ENCODE measurements around the gene ITFG1. TPM values are rescaled to one million over a fixed set of nuclear protein-coding genes. Genes with fewer than 3 reads are reported as not detected.

The ITFG1 gene
- 10 to 100 TPM; 27.9 to 28.8 TPM for total RNA-seq

DNA sequence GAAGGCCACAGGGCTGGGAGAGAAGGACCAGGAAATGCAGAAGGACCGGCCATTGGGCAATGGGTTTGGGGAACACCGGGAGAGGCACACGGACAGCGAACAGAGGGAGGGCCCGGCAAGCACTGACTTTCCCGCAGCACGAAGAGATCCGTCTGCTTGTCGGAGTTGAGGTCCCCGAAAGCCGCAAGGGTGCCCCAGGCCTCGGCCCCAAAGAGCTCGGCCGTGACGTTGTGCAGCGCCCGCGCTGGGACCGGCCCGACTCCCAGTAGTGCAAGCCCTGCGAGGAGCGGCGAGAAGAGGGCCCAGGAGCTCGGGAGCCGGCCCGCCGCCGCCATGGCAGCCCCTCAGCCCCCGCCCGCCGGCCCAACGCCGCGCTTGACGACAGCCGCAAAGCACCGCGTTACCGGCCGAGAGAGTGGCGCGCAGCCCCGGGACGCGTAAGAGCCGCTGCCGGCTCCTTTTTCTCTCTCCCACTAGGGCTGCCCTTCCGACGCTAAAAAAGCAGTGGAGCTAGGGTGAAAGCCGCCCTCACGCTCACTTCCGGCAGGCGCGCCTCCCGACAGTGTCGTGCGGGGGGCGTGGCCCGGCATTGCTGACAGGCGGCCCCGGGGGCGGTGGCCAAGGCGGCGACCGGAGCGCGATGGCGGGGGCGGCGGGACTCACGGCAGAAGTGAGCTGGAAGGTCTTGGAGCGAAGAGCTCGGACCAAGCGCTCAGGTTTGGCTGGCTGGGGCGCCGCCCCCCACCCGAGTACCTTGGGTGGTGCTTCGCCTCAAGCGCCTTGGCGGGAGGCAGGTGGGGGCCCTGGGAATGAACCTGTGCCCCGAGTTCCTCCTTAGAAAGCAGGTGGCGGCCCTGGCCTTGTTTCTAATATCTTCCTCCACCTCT lies at the start of gene ITFG1, which contains the start of gene PHKB:
TSS of gene ITFG1 (minus strand) at position 353 of the 887 bp plus-strand sequence. CDS start at position 335, 18 bp downstream.
TSS of gene PHKB (plus strand) at position 621 of the 887 bp plus-strand sequence. CDS start at position 641, 20 bp downstream.
- Mint-ChIP-seq H3K9me3 (no peaks in the 10 kb centered on the region), H3K36me3 (ENCODE audit: low read depth) (peaks cover 21% of the 10 kb centered on the region), H3K4me3 (peak within 1 kb of the TSS; percentile 95), H3K27ac (peak within 1 kb of the TSS; percentile 93), H3K4me1 (peaks cover 52% of the 10 kb centered on the region), H3K27me3 (no peaks in the 10 kb centered on the region)
- peak; percentile 96 for DNase-seq
- ChIA-PET POLR2A (interaction anchor here (0.7 to 2.6 kb wide), 15 partner anchors 8 to 577 kb away, joined by 3 to 20 read pairs (median 4); partner anchors contain the start of genes DNAJA2, GPT2 and NETO2), CTCF (interaction anchor here (1.0 to 4.4 kb wide), 5 partner anchors 12 to 423 kb away, joined by 3 to 38 read pairs (median 3); partner anchors contain the start of gene NETO2)

- POLR2A ChIA-PET: interaction anchor here (1.2 kb wide), 1 partner anchor 9 kb away, joined by 3 read pairs; no protein-coding TSS in a partner anchor
- no peaks in the 10 kb centered on the region for H3K27me3 Mint-ChIP-seq
- no peak overlapping the region for H3K27ac Mint-ChIP-seq
- no peak for DNase-seq
- H3K4me1 Mint-ChIP-seq: no peaks in the 10 kb centered on the region
- CTCF ChIA-PET: no interaction called here
- no peaks in the 10 kb centered on the region for H3K9me3 Mint-ChIP-seq
- no peak overlapping the region for H3K4me3 Mint-ChIP-seq
- H3K36me3 Mint-ChIP-seq (ENCODE audit: low read depth): peaks cover 39% of the 10 kb centered on the region
These were observed 46.8 kb upstream of the ITFG1 start for GRCh38 chr16:47507701-47508100.

GRCh38 chr16:47506800-47507199 lies 45.9 kb upstream of the ITFG1 start:
- Mint-ChIP-seq H3K4me3 (no peak overlapping the region), H3K36me3 (ENCODE audit: low read depth) (peaks cover 38% of the 10 kb centered on the region), H3K4me1 (no peaks in the 10 kb centered on the region), H3K27ac (no peak overlapping the region), H3K9me3 (no peaks in the 10 kb centered on the region), H3K27me3 (no peaks in the 10 kb centered on the region)
- CTCF ChIA-PET: no interaction called here
- POLR2A ChIA-PET: interaction anchor here (1.2 kb wide), 1 partner anchor 10 kb away, joined by 3 read pairs; no protein-coding TSS in a partner anchor
- no peak for DNase-seq

GRCh38 chr16:47504599-47504998 lies 43.7 kb upstream of the ITFG1 start:
- no peak for DNase-seq
- Mint-ChIP-seq H3K36me3 (ENCODE audit: low read depth) (peaks cover 46% of the 10 kb centered on the region), H3K9me3 (no peaks in the 10 kb centered on the region), H3K4me3 (no peak overlapping the region), H3K4me1 (no peaks in the 10 kb centered on the region), H3K27me3 (no peaks in the 10 kb centered on the region), H3K27ac (no peak overlapping the region)
- ChIA-PET CTCF (no interaction called here), POLR2A (no interaction called here)

DNA sequence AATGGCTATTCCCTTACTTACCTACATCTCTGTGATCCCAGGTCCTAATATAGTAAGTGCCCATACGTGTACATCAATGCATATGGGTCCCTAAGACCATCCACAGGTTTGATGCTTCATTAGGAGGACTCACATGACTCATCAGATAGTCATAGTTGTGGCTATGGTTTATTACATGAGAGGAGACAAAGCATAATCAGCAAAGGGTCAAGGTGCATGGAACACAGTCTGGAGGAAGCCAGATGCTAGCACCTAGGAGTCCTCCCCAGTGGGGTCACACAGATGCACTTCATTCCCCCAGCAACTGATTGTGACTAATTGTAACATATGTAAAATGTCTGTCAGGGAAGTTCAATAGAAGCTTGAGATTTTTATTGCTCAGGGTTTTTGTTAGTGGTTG lies 43.1 kb upstream of the ITFG1 start:
- Mint-ChIP-seq H3K27me3 (no peaks in the 10 kb centered on the region), H3K9me3 (no peaks in the 10 kb centered on the region), H3K4me1 (no peaks in the 10 kb centered on the region), H3K36me3 (ENCODE audit: low read depth) (peaks cover 48% of the 10 kb centered on the region), H3K27ac (no peak overlapping the region), H3K4me3 (no peak overlapping the region)
- CTCF ChIA-PET: no interaction called here
- no peak for DNase-seq
- POLR2A ChIA-PET: no interaction called here

- no peaks in the 10 kb centered on the region for H3K4me1 Mint-ChIP-seq
- H3K27ac Mint-ChIP-seq: no peak overlapping the region
- H3K27me3 Mint-ChIP-seq: no peaks in the 10 kb centered on the region
- DNase-seq: no peak
- no peak overlapping the region for H3K4me3 Mint-ChIP-seq
- H3K9me3 Mint-ChIP-seq: no peaks in the 10 kb centered on the region
- peaks cover 45% of the 10 kb centered on the region for H3K36me3 Mint-ChIP-seq (ENCODE audit: low read depth)
- POLR2A ChIA-PET: no interaction called here
- CTCF ChIA-PET: no interaction called here
These were observed 38.9 kb upstream of the ITFG1 start for GRCh38 chr16:47499700-47500264.

DNA sequence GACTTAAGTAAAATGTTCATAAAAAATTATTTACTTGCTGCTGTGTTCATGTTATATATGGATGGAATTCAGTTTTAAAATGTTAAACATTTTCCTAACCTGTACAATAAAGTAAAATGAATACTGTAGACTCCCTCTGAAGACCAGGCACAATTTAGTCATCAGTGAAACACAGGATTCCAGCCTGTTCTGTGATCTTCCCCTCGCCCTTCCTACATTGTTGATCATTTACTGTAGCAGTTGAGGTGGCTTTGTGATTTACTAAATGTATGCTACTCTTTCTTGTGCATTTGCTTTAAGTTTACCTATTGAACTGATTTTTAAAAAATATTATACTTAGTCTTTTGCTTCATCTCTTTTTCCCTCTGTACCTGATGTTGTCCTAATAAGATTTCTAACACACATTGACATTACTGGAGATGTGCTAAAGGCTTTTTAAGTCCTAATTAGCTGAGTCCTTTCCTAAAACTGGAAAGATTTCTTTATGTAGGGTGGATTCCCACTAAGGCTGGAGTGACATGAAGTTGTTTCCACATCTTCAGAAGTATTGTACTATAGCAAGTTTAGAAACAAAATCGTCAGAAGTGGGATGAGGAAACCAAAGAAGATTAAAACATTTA lies 38.3 kb upstream of the ITFG1 start:
- Mint-ChIP-seq H3K27ac (no peak overlapping the region), H3K27me3 (no peaks in the 10 kb centered on the region), H3K4me3 (no peak overlapping the region), H3K9me3 (no peaks in the 10 kb centered on the region), H3K4me1 (no peaks in the 10 kb centered on the region), H3K36me3 (ENCODE audit: low read depth) (peaks cover 39% of the 10 kb centered on the region)
- ChIA-PET POLR2A (no interaction called here), CTCF (no interaction called here)
- DNase-seq: no peak

GRCh38 chr16:47493381-47494337 lies 32.8 kb upstream of the ITFG1 start:
- Mint-ChIP-seq H3K36me3 (ENCODE audit: low read depth) (peaks cover 28% of the 10 kb centered on the region), H3K4me1 (peaks cover 3% of the 10 kb centered on the region), H3K27me3 (no peaks in the 10 kb centered on the region), H3K9me3 (peaks cover 14% of the 10 kb centered on the region), H3K4me3 (no peak overlapping the region), H3K27ac (no peak overlapping the region)
- no peak for DNase-seq
- POLR2A ChIA-PET: no interaction called here
- CTCF ChIA-PET: interaction anchor here (0.8 kb wide), 1 partner anchor 14 kb away, joined by 3 read pairs; no protein-coding TSS in a partner anchor

- H3K27me3 Mint-ChIP-seq: no peaks in the 10 kb centered on the region
- H3K9me3 Mint-ChIP-seq: peaks cover 20% of the 10 kb centered on the region
- peaks cover 3% of the 10 kb centered on the region for H3K4me1 Mint-ChIP-seq
- peaks cover 29% of the 10 kb centered on the region for H3K36me3 Mint-ChIP-seq (ENCODE audit: low read depth)
- POLR2A ChIA-PET: no interaction called here
- CTCF ChIA-PET: no interaction called here
- DNase-seq: no peak
- no peak overlapping the region for H3K4me3 Mint-ChIP-seq
- H3K27ac Mint-ChIP-seq: no peak overlapping the region
These were observed 31.8 kb upstream of the ITFG1 start for GRCh38 chr16:47492428-47493377.

DNA sequence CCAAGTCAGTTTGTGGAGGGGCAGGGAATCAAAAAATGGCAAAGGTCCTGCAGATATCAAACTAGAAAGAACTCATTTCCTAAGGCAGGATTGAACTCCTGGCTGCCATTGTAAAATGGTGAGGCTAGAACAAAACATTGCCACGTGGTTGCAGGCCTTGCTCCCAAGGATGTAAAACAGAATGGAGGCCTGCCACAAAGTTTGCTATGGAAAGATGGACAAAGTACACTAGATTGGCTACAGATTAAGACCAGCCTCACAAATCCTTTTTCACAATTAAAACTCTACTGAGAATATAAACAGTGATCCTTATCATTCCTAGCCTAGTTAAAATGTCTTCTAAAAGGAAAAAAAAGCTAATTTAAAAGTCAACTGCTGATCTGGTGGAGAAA lies 31.2 kb upstream of the ITFG1 start:
- no peak overlapping the region for H3K27ac Mint-ChIP-seq
- peaks cover 20% of the 10 kb centered on the region for H3K9me3 Mint-ChIP-seq
- no peaks in the 10 kb centered on the region for H3K27me3 Mint-ChIP-seq
- ChIA-PET CTCF (no interaction called here), POLR2A (no interaction called here)
- no peak for DNase-seq
- peaks cover 3% of the 10 kb centered on the region for H3K4me1 Mint-ChIP-seq
- H3K36me3 Mint-ChIP-seq (ENCODE audit: low read depth): peaks cover 27% of the 10 kb centered on the region
- no peak overlapping the region for H3K4me3 Mint-ChIP-seq

GRCh38 chr16:47490471-47490870 lies 29.6 kb upstream of the ITFG1 start:
- H3K9me3 Mint-ChIP-seq: peaks cover 20% of the 10 kb centered on the region
- peaks cover 3% of the 10 kb centered on the region for H3K4me1 Mint-ChIP-seq
- H3K4me3 Mint-ChIP-seq: no peak overlapping the region
- DNase-seq: no peak
- no peak overlapping the region for H3K27ac Mint-ChIP-seq
- peaks cover 27% of the 10 kb centered on the region for H3K36me3 Mint-ChIP-seq (ENCODE audit: low read depth)
- no peaks in the 10 kb centered on the region for H3K27me3 Mint-ChIP-seq
- POLR2A ChIA-PET: no interaction called here
- CTCF ChIA-PET: no interaction called here

DNA sequence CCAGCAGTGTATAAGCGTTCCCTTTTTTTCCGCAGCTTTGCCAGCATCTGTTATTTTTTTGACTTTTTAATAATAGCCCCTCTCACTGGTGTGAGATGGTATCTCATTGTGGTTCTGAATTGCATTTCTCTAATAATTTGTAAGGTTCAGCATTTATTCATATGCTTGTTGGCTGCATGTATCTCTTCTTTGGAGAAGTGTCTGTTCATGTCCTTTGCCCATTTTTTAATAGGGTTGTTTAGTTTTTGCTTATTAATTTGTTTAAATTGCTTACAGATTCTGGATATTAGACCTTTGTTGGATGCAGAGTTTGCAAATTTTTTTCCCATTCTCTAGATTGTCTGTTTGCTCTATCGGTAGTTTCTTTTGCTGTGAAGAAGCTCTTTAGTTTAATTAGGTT lies 27.2 kb upstream of the ITFG1 start:
- Mint-ChIP-seq H3K9me3 (peaks cover 20% of the 10 kb centered on the region), H3K4me1 (peaks cover 3% of the 10 kb centered on the region), H3K4me3 (no peak overlapping the region), H3K27me3 (no peaks in the 10 kb centered on the region), H3K27ac (no peak overlapping the region), H3K36me3 (ENCODE audit: low read depth) (peaks cover 27% of the 10 kb centered on the region)
- ChIA-PET CTCF (no interaction called here), POLR2A (no interaction called here)
- DNase-seq: no peak
